Keratinocyte (primary cell): ENCODE results near the gene TROAP. TPM values are rescaled to one million over a fixed set of nuclear protein-coding genes. Genes with fewer than 3 reads are reported as not detected.

ENCODE experiments used
- DNase-seq: peaks from one replicate; pipeline ENCODE4 v3.0.0-alpha.2; 2011; ENCODE audit warnings: low read depth, missing footprints, low spot score
- FAIRE-seq: peaks from 2 replicates; lab custom pipeline; 2011; peaks lifted over from hg19 to GRCh38; lab: Jason Lieb, UNC
- H2AFZ ChIP-seq: 2 replicates; pipeline ENCODE4 v1.6.0; 2012; ENCODE audit warnings: low read length, control low read depth, inconsistent platforms; ENCODE audit not compliant: control insufficient read depth
- H3K27ac ChIP-seq: 2 replicates; pipeline ENCODE4 v1.5.1; 2011; ENCODE audit warnings: low read length; ENCODE audit not compliant: control insufficient read depth, insufficient read depth
- H3K27me3 ChIP-seq: 3 replicates; pipeline ENCODE4 v1.6.0; 2011; ENCODE audit warnings: low read length; ENCODE audit not compliant: control insufficient read depth, insufficient read depth; ENCODE audit errors: extremely low read depth
- H3K36me3 ChIP-seq, 2 experiments: 2 replicates in 1 of 2; 3 replicates in 1 of 2; pipeline ENCODE4 v1.5.1; 2011; ENCODE audit warnings: low read length in 2 of 2, mild to moderate bottlenecking in 1 of 2; ENCODE audit not compliant: control insufficient read depth in 2 of 2, insufficient read depth in 2 of 2; ENCODE audit errors: extremely low read depth in 1 of 2
- H3K4me1 ChIP-seq: 3 replicates; pipeline ENCODE4 v1.5.1; 2011; ENCODE audit warnings: low read length; ENCODE audit not compliant: control insufficient read depth, insufficient read depth; ENCODE audit errors: extremely low read depth
- H3K4me2 ChIP-seq: 3 replicates; pipeline ENCODE4 v1.6.0; 2011; ENCODE audit warnings: low read depth, low read length; ENCODE audit not compliant: control insufficient read depth, insufficient read depth; ENCODE audit errors: extremely low read depth
- H3K4me3 ChIP-seq, 3 experiments: fragments of 200-600 bp in 1 of 3; sonication (generic) in 1 of 3; 2 replicates in 2 of 3; 3 replicates in 1 of 3; pipeline ENCODE4 v1.5.1; 2011 to 2016; ENCODE audit warnings: low read length in 3 of 3, mild to moderate bottlenecking in 3 of 3, control low read depth in 2 of 3, inconsistent platforms in 1 of 3, low read depth in 1 of 3, mixed read lengths in 1 of 3, mixed run types in 1 of 3, moderate library complexity in 1 of 3; ENCODE audit not compliant: control insufficient read depth in 2 of 3, insufficient read depth in 2 of 3; ENCODE audit errors: extremely low read depth in 1 of 3
- H3K79me2 ChIP-seq: 2 replicates; pipeline ENCODE4 v1.6.0; 2012; ENCODE audit warnings: low read length; ENCODE audit not compliant: control insufficient read depth, insufficient read depth
- H3K9ac ChIP-seq: 3 replicates; pipeline ENCODE4 v1.6.0; 2011; ENCODE audit warnings: low read length; ENCODE audit not compliant: control insufficient read depth, insufficient read depth; ENCODE audit errors: extremely low read depth
- H3K9me1 ChIP-seq: 3 replicates; pipeline ENCODE4 v1.6.0; 2011; ENCODE audit warnings: low read length; ENCODE audit not compliant: control insufficient read depth, insufficient read depth; ENCODE audit errors: extremely low read depth
- H3K9me3 ChIP-seq: 2 replicates; pipeline ENCODE4 v1.5.1; 2012; ENCODE audit warnings: low read depth, low read length; ENCODE audit not compliant: control insufficient read depth
- H4K20me1 ChIP-seq: 3 replicates; pipeline ENCODE4 v1.6.0; 2011; ENCODE audit warnings: low read length; ENCODE audit not compliant: control insufficient read depth, insufficient read depth; ENCODE audit errors: extremely low read depth
- CTCF ChIP-seq, 3 experiments: IDR thresholded peaks in 1 of 3; conservative IDR thresholded peaks in 1 of 3; optimal IDR thresholded peaks in 1 of 3; 2 replicates in 2 of 3; 3 replicates in 1 of 3; pipeline versions ENCODE3 to v1.5.1; 2011; ENCODE audit warnings: low read length in 3 of 3, mild to moderate bottlenecking in 3 of 3, moderate library complexity in 2 of 3, control low read depth in 1 of 3, inconsistent platforms in 1 of 3; ENCODE audit not compliant: insufficient read depth in 2 of 3; ENCODE audit errors: extremely low read depth in 1 of 3
- EZH2 ChIP-seq: IDR thresholded peaks from one replicate; pipeline ENCODE4 v1.6.1; 2012; ENCODE audit warnings: inconsistent platforms, mild to moderate bottlenecking, low read length, moderate library complexity
- dilution Hi-C: fragments of 300-500 bp; cut with MboI; formaldehyde crosslinking; loops from one replicate; pipeline ENCODE4 v1.7.0; 2020; ENCODE audit warnings: low sequenced_read_pairs; ENCODE audit not compliant: extremely low pct_ligation_motif_present
- polyA plus RNA-seq, 5 experiments: library from polyadenylated mRNA; depleted of rRNA in 3 of 5; stranded (reverse) in 3 of 5; stranded (forward) in 1 of 5; unstranded in 1 of 5; fragments of >200 nt; gene quantifications; 1 replicate in 1 of 5; 2 replicates in 3 of 5; 3 replicates in 1 of 5; pipeline versions ENCODE4 v1.2.1 to v1.2.3, GENCODE V29; 2011 to 2012; ENCODE audit warnings: missing spikeins in 2 of 5, low read depth in 1 of 5, low replicate concordance in 1 of 5

Gene TROAP
- polyA plus RNA-seq, 1 donor (not counting 4 experiments of a cell fraction or from before 2014, with no cell fraction given), result 14.1 TPM

DNA sequence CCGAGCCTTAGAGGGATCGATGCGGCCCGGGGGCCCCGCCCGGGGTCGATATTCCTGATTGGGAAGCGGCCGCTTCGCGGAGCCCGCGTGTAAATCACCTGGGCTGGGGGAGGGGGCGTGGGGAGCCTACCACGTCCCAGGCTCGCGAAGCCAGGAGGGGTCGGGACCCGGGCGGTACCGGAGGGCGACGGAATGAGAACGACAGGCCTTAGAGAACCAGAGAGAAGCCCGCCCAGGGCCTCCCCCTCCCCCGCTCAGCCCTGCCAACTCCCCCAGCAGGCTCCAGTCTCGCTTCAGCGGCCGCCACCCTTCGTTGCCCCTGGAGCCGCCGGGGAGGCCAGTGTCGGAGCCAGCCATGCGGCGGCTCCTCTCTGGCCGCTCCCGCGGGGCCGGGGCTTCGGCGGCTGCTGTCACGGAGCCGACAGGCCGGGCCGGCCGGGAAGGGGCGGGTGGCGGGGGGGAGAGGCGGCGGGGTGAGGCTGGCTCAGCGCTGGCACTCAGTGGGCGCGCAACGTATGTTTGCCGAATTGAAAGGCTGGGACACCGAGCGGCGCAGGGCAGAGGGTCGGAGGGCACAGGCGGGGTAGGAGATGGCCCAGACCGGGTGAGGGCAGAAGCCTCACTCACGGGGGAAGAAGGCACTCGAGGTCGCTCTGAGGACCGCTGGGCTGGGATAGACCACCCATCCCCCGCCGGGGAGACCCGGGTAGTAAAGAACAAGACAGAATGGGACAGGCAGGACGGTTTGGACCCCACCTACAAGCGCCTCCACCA lies 22.2 kb downstream of the TROAP start:
- Histone ChIP-seq H3K9me3 (no peaks in the 10 kb centered on the region), H3K79me2 (no peaks in the 10 kb centered on the region), H2AFZ (peak overlapping the region; percentile 42), H3K36me3 (no peaks in the 10 kb centered on the region), H4K20me1 (no peaks in the 10 kb centered on the region), H3K27me3 (peaks cover 85% of the 10 kb centered on the region), H3K4me3 (peak overlapping the region; percentile 2 to 54 (median 38)), H3K27ac (no peak overlapping the region), H3K4me2 (peak overlapping the region; percentile 63), H3K9me1 (no peaks in the 10 kb centered on the region), H3K9ac (peak overlapping the region; percentile 26), H3K4me1 (peaks cover 24% of the 10 kb centered on the region)
- TF ChIP-seq CTCF (optimal IDR thresholded peaks at IDR 0.05 in 1 of 3, IDR thresholded peaks at IDR 0.05 in 1 of 3, conservative IDR thresholded peaks at IDR 0.05 in 1 of 3; ENCODE audit: extremely low read depth in 1 of 3, insufficient read depth in 2 of 3, low read length in 3 of 3), result no peak
- TF ChIP-seq EZH2, result peak; percentile 98
- FAIRE-seq, result no peak
- dilution Hi-C loops, result no loop called here
- no peak for DNase-seq

GRCh38 chr12:49345825-49346658 lies 23.0 kb downstream of the TROAP start:
- Histone ChIP-seq H3K27ac (no peak overlapping the region), H3K79me2 (no peaks in the 10 kb centered on the region), H3K36me3 (no peaks in the 10 kb centered on the region), H3K9me3 (no peaks in the 10 kb centered on the region), H3K4me3 (peak overlapping the region in 2 of 3 experiments; percentile 41 to 54), H3K27me3 (peaks cover 81% of the 10 kb centered on the region), H3K9me1 (no peaks in the 10 kb centered on the region), H3K4me1 (peaks cover 24% of the 10 kb centered on the region), H3K9ac (peak overlapping the region; percentile 26), H4K20me1 (no peaks in the 10 kb centered on the region), H3K4me2 (peak overlapping the region; percentile 63), H2AFZ (peak overlapping the region; percentile 42)
- dilution Hi-C loops, result no loop called here
- no peak for FAIRE-seq
- no peak for DNase-seq
- TF ChIP-seq CTCF (optimal IDR thresholded peaks at IDR 0.05 in 1 of 3, IDR thresholded peaks at IDR 0.05 in 1 of 3, conservative IDR thresholded peaks at IDR 0.05 in 1 of 3; ENCODE audit: extremely low read depth in 1 of 3, insufficient read depth in 2 of 3, low read length in 3 of 3), result no peak
- TF ChIP-seq EZH2, result peak; percentile 99
